Stimulated activated CD8-positive, alpha-beta memory T cell treated with anti-CD3 and anti-CD28 coated beads, Interleukin-15, amount 100 ng/mL, for 1 hour (primary cell): Measurements from ENCODE around the gene KCTD13.
"Not testable (repeated sequence)": the region's sequence is repeated elsewhere in the genome, so short reads cannot be mapped to it uniquely, and the experiment has no call there.

Source experiments
- DNase-seq: peaks from one replicate; pipeline ENCODE4 v3.0.0-alpha.2; 2020; ENCODE audit warnings: low read depth

Gene KCTD13

GRCh38 chr16:29925781-29926710 is at the start of gene KCTD13:
Gene KCTD13 (minus strand): TSS chr16:29926226. CDS start chr16:29926033, 193 bp downstream.
- DNase-seq, result peak; percentile 70

DNA sequence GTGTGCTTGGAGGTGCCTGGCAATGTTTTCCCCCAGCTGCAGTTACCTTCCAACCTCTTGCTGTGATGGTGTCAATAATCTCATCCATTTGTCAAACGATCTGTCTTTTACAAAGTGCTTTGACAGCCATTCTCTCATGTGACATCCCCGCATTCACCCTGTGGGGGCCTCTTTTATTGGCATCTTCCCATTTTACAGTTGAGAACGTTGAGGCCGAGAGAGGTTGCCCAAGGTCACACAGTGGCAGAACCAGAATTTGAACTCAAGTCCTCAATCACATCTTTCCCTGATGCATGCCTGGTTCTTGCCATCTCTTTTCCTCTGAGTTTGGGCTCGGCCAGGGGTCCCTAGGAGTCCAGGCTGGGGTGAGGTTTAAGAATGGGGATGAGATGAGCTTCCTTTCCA is 49.1 kb upstream of the KCTD13 start:
- no peak for DNase-seq

DNA sequence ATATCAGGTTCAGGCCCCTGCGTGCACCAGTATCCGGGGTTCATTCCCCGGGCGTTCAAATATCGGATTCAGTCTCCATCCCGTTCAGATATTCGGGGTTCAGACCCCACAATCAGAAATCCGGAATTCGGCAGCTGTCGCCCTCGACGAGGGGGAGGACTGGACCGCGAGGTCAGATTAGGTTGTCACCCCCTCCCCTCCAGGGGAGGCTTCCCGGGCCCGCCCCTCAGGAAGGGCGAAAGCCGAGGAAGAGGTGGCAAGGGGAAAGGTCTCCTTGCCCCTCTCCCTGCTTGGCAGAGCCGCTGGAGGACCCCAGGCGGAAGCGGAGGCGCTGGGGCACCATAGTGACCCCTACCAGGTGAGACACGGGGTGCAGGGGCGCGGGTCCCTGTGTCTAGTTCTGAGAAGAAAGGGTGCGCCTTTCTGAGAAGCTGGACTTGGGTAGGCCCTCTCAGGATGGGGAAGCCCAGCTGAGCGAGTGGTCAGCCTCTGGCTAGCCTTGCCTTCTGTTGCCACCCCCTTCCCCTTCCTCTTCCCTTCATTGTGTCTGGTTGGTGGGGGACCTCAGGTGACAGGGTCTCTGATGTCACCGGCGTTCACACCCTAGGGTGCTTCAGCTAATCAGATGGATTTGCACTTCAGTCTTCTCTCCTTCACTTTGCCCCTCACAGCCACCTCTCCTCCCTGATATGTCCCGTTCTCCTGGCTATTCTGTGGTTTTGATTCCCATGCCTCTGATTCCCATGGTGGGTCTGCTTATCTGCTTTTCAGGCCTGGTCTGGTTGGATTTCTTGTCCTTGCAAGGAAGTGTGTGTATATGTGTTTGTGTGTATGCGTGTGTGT is 48.5 kb upstream of the KCTD13 start:
- no peak for DNase-seq

DNA sequence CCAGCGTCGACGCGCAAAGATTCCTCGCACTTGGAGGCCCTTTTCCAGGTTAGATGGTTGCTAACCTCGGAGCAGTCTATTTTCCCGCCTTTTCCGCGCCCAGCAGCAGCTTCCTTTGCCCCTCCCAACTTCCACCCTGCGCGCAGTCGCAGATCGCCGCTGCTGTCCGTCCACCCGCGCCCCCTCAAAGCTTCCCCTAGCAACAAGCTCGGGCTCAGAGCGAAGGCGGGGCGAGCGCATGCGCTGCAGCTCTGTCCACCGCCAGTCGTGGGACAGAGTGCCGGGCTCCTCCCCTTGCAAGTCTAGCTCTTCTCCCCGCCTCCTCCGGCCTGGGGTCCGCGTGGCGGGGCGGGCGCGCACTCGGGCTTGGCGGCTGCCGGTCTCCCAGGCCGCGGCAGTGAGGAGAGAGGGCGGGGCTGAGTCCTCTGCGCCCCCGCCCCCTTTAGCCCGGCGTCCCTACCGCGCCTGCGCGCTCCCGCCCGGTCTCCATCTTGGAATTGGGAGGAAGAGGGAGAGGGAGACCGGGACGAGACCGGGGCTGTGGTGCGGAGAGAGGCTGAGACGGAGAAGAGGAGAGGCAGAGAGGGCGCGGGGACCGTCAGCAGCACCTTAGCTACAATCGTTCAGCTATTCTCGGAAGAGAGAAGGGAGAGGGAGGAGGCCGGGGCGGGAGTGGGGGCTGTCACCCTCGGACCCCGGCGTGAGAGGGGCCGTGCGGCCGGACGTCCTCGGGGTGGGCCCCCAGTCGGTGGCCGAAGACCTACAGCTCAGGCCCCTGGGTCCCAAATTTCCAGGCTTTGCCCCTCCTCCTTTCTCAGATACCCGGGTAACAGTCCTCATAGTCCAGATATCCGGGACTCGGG is 47.6 kb upstream of the KCTD13 start, which contains the start of gene TAOK2:
TSS of gene TAOK2 (plus strand) at position 485 of the 863 bp plus-strand sequence. CDS start 3,905 bp downstream, outside the sequence.
- peak; percentile 81 for DNase-seq

- DNase-seq, result no peak
These were observed 47.0 kb upstream of the KCTD13 start for GRCh38 chr16:29972992-29973383.

DNA sequence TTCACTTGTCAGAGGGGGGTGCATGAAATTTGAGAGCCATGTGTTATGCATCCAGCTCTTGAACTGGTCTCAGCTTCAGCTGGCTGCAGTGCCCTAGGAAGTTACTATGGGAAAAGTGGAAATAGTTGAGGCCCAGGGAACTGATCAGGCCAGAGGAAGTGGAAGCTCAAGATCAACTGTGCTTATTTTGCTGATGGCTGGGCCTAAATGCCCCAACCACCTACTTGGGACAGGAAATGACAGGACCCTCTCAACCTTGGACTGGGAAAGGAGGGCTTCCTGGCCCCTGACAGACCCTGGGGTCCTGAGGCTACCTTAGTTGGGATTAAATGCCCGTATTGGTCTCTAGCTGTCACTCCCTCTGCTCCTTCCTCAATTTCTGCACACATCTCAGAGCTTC is 46.5 kb upstream of the KCTD13 start:
- DNase-seq, result no peak

GRCh38 chr16:29971304-29971703 is 45.3 kb upstream of the KCTD13 start:
- DNase-seq, result no peak

DNA sequence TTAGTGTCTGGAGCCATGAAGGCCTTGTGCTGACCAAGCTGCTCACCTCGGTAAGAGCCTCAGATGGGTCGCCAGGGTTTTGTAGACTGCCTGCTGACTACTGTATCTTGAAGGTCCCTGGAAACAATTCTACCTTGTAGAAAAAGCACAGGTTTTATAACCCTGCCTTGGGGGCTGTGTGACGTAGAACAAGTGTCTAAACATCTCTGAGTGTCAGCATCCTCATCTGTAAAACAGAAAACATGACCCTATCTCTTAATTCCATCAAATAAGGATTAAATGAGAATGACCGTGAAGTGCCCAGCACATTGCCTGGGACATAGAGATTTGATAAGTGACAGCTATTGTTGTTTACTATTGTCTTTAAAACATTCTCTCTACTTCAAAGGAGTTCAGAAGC is 42.2 kb upstream of the KCTD13 start:
- DNase-seq, result no peak

DNA sequence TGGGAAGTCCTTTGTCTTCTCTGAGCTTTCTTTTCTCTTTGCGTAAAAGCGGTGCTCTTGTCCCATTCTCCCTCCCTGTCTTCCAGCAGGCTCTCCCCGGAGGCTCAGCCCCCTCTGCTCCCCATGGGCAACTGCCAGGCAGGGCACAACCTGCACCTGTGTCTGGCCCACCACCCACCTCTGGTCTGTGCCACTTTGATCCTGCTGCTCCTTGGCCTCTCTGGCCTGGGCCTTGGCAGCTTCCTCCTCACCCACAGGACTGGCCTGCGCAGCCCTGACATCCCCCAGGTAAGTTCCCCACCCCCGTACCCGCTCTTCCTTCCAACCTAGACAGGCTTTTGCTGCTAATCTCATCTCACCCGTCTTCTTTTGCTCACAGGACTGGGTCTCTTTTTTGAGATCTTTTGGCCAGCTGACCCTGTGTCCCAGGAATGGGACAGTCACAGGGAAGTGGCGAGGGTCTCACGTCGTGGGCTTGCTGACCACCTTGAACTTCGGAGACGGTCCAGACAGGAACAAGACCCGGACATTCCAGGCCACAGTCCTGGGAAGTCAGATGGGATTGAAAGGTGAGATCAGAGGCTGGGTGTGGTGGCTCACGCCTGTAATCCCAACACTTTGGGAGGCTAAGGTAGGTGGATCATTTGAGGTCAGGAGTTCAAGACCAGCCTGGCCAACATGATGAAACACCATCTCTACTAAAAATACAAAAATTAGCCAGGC is 37.2 kb upstream of the KCTD13 start:
- DNase-seq, result no peak

- no peak for DNase-seq
These were observed 36.4 kb upstream of the KCTD13 start for GRCh38 chr16:29962344-29962994.

DNA sequence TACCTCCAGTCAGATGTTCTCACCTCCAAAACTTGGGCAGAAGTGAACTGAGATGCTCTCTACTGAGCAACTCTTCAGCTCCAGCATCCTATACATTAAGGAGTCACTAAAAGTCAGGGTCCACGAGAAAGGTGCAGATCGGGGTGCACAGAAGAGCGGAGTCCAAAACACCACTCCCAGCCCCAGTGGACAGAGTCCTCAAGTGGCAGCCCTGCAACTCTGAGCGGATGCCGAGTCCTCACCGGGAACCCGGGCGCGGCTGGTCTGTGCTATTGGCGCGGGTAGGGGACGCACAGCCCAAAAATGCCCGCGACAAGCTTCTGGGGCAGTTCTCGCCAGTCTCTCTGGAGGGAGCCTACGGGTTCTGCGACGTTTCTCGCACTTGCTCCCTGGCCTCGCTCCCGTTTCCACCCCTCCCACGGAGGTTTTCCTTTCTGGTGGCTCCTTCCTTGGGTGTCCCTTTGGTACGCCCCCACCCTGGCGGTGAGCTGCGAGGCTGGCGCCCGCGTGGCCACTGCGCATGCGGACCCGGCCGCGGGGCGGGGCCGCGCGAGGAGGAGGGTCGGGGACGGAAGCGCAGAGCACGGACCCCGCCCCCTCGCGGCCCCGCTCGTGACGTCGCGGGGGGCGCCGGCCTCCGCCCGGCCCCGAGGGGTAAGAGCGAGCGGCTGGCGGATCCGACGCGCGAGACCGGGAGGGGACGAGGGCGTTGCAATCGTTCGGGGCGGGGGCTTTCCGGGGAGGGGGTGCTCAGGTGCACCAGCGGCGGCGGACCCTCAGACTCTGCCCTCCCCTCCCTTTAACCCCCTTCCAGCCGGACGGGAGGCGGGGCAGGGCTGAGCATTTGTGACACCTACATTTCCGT is 35.7 kb upstream of the KCTD13 start, which contains the start of gene TMEM219:
TSS of gene TMEM219 (plus strand) at position 601 of the 865 bp plus-strand sequence. CDS start 1,065 bp downstream, outside the sequence.
- peak; percentile 80 for DNase-seq

DNA sequence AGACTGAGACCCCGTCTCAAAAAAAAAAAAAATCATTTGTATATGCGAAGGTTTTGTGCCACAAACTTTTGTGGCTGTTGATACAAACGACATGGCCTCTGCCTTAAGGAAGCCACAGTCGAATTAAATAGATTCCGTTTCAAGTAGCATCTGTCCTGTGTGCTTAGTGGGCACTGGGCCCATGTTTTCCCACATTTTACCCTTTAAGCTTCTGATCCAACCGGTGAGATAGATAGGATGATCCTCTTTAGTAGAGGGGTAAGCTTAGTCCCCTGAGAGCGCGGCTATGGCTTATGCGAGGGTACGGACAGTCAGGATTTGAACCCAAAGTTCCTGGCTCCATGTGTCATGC is 35.1 kb upstream of the KCTD13 start:
- DNase-seq, result no peak

GRCh38 chr16:29959821-29960220 is 33.8 kb upstream of the KCTD13 start:
- DNase-seq, result not testable (repeated sequence)

GRCh38 chr16:29959293-29959692 is 33.3 kb upstream of the KCTD13 start:
- no peak for DNase-seq

DNA sequence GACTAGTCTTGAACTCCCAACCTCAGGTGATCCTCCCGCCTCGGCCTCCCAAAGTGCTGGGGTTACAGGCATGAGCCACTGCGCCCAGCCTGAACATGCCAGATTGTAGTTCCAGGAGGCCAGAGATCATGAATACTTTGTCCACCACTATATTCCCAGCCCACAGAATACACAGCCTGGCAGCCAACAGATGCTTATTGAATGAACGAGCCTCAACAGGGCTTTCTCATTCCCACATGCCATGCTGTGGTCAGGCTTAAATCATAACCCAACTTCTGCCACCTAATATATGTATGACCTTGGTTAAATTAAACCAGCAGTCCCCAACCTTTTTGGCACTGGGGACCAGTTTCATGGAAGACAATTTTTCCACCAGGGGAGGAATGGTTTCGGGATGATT is 32.7 kb upstream of the KCTD13 start:
- DNase-seq, result no peak

DNA sequence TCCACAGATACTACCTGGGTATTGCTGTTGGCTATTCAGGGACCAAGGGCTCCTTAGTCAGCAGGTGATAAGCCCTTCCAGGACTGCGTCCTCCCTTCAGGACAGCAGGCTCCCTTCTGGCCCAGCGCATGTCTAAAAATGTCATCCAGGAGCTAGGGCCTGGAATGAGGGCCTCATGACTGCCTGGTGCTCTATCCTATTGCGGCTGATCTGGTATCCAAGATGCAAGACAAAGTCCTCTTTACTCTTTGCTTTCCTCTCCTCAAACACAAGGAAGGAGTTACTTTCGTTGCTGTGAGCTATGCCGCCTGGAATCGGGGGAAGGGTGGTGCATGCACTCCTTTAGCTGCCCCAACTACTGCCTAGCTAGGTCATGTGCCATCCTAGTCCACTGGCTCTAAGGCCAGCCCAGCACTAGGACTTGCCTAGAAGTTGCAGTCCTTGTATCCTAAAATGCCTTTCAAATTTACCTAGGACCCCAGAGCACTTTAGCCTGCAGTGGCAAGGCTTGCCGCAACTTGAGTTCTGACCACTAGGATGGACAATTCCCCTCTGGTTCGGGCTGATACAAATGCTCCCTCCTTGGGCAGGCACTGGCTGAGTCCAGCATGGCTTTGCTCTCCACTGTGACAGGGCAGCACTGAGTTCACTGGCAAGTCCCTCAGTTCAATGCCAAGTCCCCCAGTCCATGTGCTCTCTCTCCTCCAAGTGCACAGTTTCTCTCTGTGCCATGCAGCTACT is 25.8 kb upstream of the KCTD13 start:
- no peak for DNase-seq

DNA sequence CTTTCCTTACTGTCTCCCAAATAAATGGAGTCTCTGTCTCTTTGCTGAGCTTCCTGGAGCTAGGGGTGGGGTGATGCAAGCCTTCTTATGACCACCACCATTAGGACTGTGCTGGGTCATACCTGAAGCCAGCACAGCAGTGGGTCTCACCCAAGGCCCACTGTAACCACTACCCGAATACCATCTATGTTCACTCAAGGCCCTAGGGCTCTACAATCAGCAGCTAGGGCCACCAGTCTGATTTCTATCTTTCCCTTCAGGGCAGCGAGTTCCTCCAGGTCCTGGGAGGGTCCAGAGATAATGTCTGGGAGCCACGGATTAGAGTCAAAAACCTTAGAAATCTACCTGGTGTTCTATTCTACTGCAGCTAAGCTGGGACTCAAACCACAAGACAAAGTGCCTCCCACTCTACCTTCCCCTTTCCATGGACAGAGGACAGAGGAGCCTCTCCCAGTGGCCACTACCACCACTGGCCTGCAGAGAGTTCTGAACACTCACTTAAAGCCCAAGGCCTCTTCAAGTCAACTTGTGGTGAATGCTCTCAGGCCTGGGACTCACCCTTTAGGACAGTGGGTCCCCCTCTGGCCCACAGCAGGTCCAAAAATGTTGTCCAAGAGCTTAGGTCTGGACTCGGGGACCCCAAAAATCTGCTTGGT is 24.9 kb upstream of the KCTD13 start:
- DNase-seq, result no peak

- DNase-seq, result no peak
These were observed 21.9 kb upstream of the KCTD13 start for GRCh38 chr16:29947897-29948296.
